CD4-positive, alpha-beta T cell (primary cell): ENCODE data around the gene IFI30. TPM values are rescaled to one million over a fixed set of nuclear protein-coding genes. Genes with fewer than 3 reads are reported as not detected.

Experiments used
- ATAC-seq: fragments of 200-7000 bp; cut with Tn5 transposase; one replicate; pipeline ENCODE4 v1.10.0; 2022; ENCODE audit warnings: mild to moderate bottlenecking; ENCODE audit not compliant: poor library complexity
- CTCF ChIA-PET: fragments of 350-600 bp; sonication (Branson Sonifier 250); formaldehyde crosslinking; loops from one replicate; lab custom pipeline; 2021; ENCODE audit warnings: antibody characterized with exemption, inconsistent platforms; lab: Charles Lee
- POLR2A ChIA-PET: fragments of 350-600 bp; sonication (Branson Sonifier 250); formaldehyde crosslinking; loops from one replicate; lab custom pipeline; 2021; ENCODE audit warnings: antibody characterized with exemption, inconsistent platforms; lab: Charles Lee
- DNase-seq, 14 experiments: peaks; one replicate each; pipeline ENCODE4 v3.0.0-alpha.2; 2013 to 2020; ENCODE audit warnings: mixed read lengths in 2 of 14
- H3K27ac ChIP-seq, 2 donors: one replicate each; pipeline versions ENCODE4 v1.5.1 to v1.7.0; 2013; ENCODE audit warnings: low read length in 2 of 2, low read depth in 1 of 2, mild to moderate bottlenecking in 1 of 2
- H3K27me3 ChIP-seq, 2 experiments: 1 replicate in 1 of 2; 2 replicates in 1 of 2; pipeline versions ENCODE4 v1.6.1 to v1.7.0; 2013; ENCODE audit warnings: low read length in 2 of 2, control low read depth in 1 of 2, mild to moderate bottlenecking in 1 of 2, moderate library complexity in 1 of 2; ENCODE audit not compliant: insufficient read depth in 2 of 2, control insufficient read depth in 1 of 2
- H3K36me3 ChIP-seq: one replicate; pipeline ENCODE4 v1.6.1; 2013; ENCODE audit warnings: low read length, control low read depth; ENCODE audit not compliant: insufficient read depth
- H3K4me1 ChIP-seq: one replicate; pipeline ENCODE4 v1.6.1; 2013; ENCODE audit warnings: low read length, control low read depth; ENCODE audit not compliant: insufficient read depth
- H3K4me3 ChIP-seq: one replicate; pipeline ENCODE4 v1.5.1; 2013; ENCODE audit warnings: mild to moderate bottlenecking, low read length, moderate library complexity
- H3K9me3 ChIP-seq, 2 experiments: 1 replicate in 1 of 2; 2 replicates in 1 of 2; pipeline versions ENCODE4 v1.6.1 to v1.7.0; 2013; ENCODE audit warnings: low read length in 2 of 2, mild to moderate bottlenecking in 2 of 2, control low read depth in 1 of 2, moderate library complexity in 1 of 2; ENCODE audit not compliant: control insufficient read depth in 1 of 2, insufficient read depth in 1 of 2
- H3K27ac Mint-ChIP-seq: one replicate; pipeline ENCODE4 v1.8.0; 2020; ENCODE audit warnings: mixed read lengths
- H3K27me3 Mint-ChIP-seq: one replicate; pipeline ENCODE4 v1.8.0; 2021; ENCODE audit warnings: mixed read lengths
- H3K36me3 Mint-ChIP-seq: one replicate; pipeline ENCODE4 v1.8.0; 2021; ENCODE audit warnings: low read depth, mixed read lengths
- H3K4me1 Mint-ChIP-seq: one replicate; pipeline ENCODE4 v1.8.0; 2021; ENCODE audit warnings: low read depth, mixed read lengths
- H3K4me3 Mint-ChIP-seq: one replicate; pipeline ENCODE4 v1.8.0; 2020; ENCODE audit warnings: mild to moderate bottlenecking, mixed read lengths
- H3K9me3 Mint-ChIP-seq: one replicate; pipeline ENCODE4 v1.8.0; 2020; ENCODE audit warnings: mixed read lengths
- intact Hi-C, 2 experiments: fragments of 100-400 bp; cut with DNase I in 1 of 2; cut with micrococcal nuclease in 1 of 2; formaldehyde crosslinking; loops; one replicate each; pipeline versions ENCODE4 v1.15.1 to v1.9.0; 2023 to 2025; cut with DNase I, micrococcal nuclease
- total RNA-seq, 174 experiments: library from RNA in 2 of 174; stranded (reverse) in 2 of 174; gene quantifications; one replicate each; pipeline ENCODE4 v1.2.3 and lab custom pipeline; 2021 to 2026
- TF ChIP-seq, protein P1 (sequence below): fragments of 200-600 bp; IDR thresholded peaks from one replicate; pipeline ENCODE4 v1.8.0; 2022; ENCODE audit warnings: antibody characterized with exemption, mild to moderate bottlenecking

The IFI30 gene
- total RNA-seq, 2 experiments from 2014 or later = 10.6 to 10.7 TPM

- Mint-ChIP-seq H3K27ac (no peak overlapping the region), H3K4me1 (no peaks in the 10 kb centered on the region), H3K27me3 (no peaks in the 10 kb centered on the region), H3K4me3 (no peak overlapping the region), H3K36me3 (peaks cover 78% of the 10 kb centered on the region), H3K9me3 (no peaks in the 10 kb centered on the region)
- TF ChIP-seq, protein P1, sequence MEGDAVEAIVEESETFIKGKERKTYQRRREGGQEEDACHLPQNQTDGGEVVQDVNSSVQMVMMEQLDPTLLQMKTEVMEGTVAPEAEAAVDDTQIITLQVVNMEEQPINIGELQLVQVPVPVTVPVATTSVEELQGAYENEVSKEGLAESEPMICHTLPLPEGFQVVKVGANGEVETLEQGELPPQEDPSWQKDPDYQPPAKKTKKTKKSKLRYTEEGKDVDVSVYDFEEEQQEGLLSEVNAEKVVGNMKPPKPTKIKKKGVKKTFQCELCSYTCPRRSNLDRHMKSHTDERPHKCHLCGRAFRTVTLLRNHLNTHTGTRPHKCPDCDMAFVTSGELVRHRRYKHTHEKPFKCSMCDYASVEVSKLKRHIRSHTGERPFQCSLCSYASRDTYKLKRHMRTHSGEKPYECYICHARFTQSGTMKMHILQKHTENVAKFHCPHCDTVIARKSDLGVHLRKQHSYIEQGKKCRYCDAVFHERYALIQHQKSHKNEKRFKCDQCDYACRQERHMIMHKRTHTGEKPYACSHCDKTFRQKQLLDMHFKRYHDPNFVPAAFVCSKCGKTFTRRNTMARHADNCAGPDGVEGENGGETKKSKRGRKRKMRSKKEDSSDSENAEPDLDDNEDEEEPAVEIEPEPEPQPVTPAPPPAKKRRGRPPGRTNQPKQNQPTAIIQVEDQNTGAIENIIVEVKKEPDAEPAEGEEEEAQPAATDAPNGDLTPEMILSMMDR = no peak
- intact Hi-C loops = no loop called here
- Histone ChIP-seq H3K27ac (no peak overlapping the region), H3K4me1 (peaks cover 5% of the 10 kb centered on the region), H3K27me3 (no peaks in the 10 kb centered on the region), H3K36me3 (peaks cover 85% of the 10 kb centered on the region), H3K9me3 (no peaks in the 10 kb centered on the region), H3K4me3 (no peak overlapping the region)
- DNase-seq = peak in 3 of 14 experiments; percentile 31 to 49 (median 39)
- ATAC-seq = no peak
- ChIA-PET POLR2A (interaction anchor here (0.6 to 3.2 kb wide), 2 partner anchors 10 to 35 kb away, joined by 3 to 14 read pairs; no protein-coding TSS in a partner anchor), CTCF (no interaction called here)
These were observed 45.6 kb upstream of the IFI30 start for GRCh38 chr19:18128044-18128443.

DNA sequence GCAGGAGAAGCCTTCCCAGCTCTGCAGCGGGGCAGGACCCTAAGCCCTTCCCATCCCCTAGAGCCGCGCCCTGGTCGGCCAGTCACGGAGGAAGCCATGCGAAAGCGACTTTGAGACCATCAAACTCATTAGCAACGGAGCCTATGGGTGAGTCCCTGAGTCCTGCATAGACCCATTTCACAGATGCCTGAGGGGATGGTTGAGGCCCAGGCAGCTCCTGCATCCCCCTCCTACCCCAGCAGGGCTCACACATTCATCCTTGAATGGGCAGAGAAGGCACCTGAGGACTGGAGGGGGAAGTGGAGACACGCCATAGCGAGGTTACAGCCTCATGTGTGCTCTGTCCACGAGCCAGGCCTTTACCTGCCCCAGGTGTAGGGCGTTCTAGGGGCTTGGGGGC, 44.8 kb upstream of the IFI30 start:
- no peak for DNase-seq
- peaks cover 83% of the 10 kb centered on the region for H3K36me3 ChIP-seq
- peaks cover 77% of the 10 kb centered on the region for H3K36me3 Mint-ChIP-seq

DNA sequence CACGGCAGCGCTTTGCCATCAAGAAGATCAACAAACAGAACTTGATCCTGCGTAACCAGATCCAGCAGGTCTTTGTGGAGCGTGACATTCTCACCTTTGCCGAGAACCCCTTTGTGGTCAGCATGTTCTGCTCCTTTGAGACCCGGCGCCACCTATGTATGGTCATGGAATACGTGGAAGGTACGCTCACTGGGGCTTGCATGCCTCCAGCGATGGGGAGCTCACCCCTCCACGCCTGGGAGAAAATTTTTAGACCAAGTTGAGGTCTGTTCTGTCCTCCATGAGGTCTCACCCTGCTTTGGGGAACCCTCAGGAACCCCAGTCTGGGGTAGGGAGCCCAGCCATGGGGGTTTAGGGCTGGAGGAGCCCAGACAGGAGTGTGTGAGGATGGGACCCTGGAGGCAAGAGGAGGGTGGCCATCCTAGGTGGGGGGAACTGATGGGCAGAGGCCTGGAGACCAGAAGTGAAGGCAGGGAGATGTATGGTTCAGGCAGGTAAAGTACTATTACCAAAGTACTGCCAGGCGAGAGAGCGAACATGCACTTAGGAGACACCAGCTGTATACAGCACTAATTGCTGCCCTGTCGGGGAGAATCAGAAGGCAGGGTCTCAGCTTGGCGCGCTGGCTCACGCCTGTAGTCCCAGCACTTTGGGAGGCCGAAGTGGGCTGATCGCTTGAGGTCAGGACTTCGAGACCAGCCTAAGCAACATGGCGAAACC, 42.9 kb upstream of the IFI30 start:
- intact Hi-C loops = no loop called here
- Mint-ChIP-seq H3K36me3 (peaks cover 79% of the 10 kb centered on the region), H3K4me3 (no peak overlapping the region), H3K9me3 (no peaks in the 10 kb centered on the region), H3K27ac (no peak overlapping the region), H3K4me1 (no peaks in the 10 kb centered on the region), H3K27me3 (no peaks in the 10 kb centered on the region)
- CTCF ChIA-PET = no interaction called here
- H3K4me3 ChIP-seq = no peak overlapping the region
- POLR2A ChIA-PET = no interaction called here
- H3K27ac ChIP-seq = no peak overlapping the region
- H3K27me3 ChIP-seq = no peaks in the 10 kb centered on the region
- H3K4me1 ChIP-seq = peaks cover 5% of the 10 kb centered on the region
- H3K36me3 ChIP-seq = peaks cover 85% of the 10 kb centered on the region
- TF ChIP-seq, protein P1 = no peak
- ATAC-seq (no peak), DNase-seq (no peak)
- no peaks in the 10 kb centered on the region for H3K9me3 ChIP-seq

More for the DNA sequence above, 44.8 kb upstream of the IFI30 start:
- TF ChIP-seq, protein P1 = no peak
- intact Hi-C loops = no loop called here
- no peaks in the 10 kb centered on the region for H3K27me3 Mint-ChIP-seq
- Histone ChIP-seq H3K27me3 (no peaks in the 10 kb centered on the region), H3K9me3 (no peaks in the 10 kb centered on the region), H3K27ac (no peak overlapping the region), H3K4me1 (peaks cover 5% of the 10 kb centered on the region), H3K4me3 (no peak overlapping the region)
- no peaks in the 10 kb centered on the region for H3K4me1 Mint-ChIP-seq
- ChIA-PET CTCF (no interaction called here), POLR2A (interaction anchor here (3.2 kb wide), 1 partner anchor 10 kb away, joined by 14 read pairs; no protein-coding TSS in a partner anchor)
- H3K27ac Mint-ChIP-seq = no peak overlapping the region
- no peak overlapping the region for H3K4me3 Mint-ChIP-seq
- H3K9me3 Mint-ChIP-seq = no peaks in the 10 kb centered on the region
- ATAC-seq = no peak
